A549 (cell line): ENCODE data around the gene SCARB1.

Source experiments
- EP300 ChIP-seq, 2 experiments: fragments of >200 bp; sonication (Bioruptor Twin); formaldehyde crosslinking; IDR thresholded peaks; 2 replicates in 1 of 2; 3 replicates in 1 of 2; pipeline ENCODE4 v1.6.1; 2016 to 2017
- NR3C1 ChIP-seq: fragments of >200 bp; sonication (Bioruptor Twin); formaldehyde crosslinking; IDR thresholded peaks from 3 replicates; pipeline ENCODE4 v1.6.1; 2017
- PHF8 ChIP-seq: fragments of 200-600 bp; sonication (generic); IDR thresholded peaks from 2 replicates; pipeline ENCODE4 v1.6.1; 2016; ENCODE audit warnings: low read depth, mild to moderate bottlenecking, antibody characterized with exemption, moderate library complexity, borderline replicate concordance
- TF ChIP-seq, protein P1 (sequence below): fragments of >200 bp; sonication (Bioruptor Twin); formaldehyde crosslinking; IDR thresholded peaks from 3 replicates; pipeline ENCODE4 v1.5.1; 2016

DNA sequence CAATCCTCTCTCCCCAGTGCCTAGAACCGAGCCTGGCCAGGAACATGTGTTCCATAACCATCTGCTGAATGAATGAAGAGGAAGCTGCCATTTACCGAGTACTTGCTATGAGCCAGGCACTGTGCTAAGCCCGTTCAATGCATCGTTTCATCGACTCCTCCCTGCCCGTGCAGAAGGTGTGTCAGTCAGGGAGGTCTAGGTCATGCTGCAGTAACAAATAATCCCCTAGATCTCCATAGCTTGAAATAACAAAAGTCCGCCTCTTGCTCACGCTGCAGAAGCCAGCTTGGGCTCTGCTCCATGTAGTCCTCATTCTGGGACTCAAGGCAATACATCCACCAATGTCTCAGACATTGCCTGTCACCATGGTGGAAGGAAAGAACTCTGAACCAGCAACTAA is 101.3 kb downstream of the SCARB1 start:
- TF ChIP-seq, protein P1, sequence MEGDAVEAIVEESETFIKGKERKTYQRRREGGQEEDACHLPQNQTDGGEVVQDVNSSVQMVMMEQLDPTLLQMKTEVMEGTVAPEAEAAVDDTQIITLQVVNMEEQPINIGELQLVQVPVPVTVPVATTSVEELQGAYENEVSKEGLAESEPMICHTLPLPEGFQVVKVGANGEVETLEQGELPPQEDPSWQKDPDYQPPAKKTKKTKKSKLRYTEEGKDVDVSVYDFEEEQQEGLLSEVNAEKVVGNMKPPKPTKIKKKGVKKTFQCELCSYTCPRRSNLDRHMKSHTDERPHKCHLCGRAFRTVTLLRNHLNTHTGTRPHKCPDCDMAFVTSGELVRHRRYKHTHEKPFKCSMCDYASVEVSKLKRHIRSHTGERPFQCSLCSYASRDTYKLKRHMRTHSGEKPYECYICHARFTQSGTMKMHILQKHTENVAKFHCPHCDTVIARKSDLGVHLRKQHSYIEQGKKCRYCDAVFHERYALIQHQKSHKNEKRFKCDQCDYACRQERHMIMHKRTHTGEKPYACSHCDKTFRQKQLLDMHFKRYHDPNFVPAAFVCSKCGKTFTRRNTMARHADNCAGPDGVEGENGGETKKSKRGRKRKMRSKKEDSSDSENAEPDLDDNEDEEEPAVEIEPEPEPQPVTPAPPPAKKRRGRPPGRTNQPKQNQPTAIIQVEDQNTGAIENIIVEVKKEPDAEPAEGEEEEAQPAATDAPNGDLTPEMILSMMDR: no peak
- TF ChIP-seq NR3C1: no peak
- no peak for TF ChIP-seq PHF8
- TF ChIP-seq EP300 (IDR thresholded peaks at IDR 0.05): no peak
